HG03025 (cell line): ENCODE results near the gene TGFB1.
"Not testable (repeated sequence)": the region's sequence is repeated elsewhere in the genome, so short reads cannot be mapped to it uniquely, and the experiment has no call there.

Experiments used
- ATAC-seq: cut with Tn5 transposase; IDR thresholded peaks from one replicate; pipeline ENCODE4 v1.9.1; 2021; ENCODE audit warnings: mild to moderate bottlenecking, moderate library complexity; ENCODE audit not compliant: unreplicated experiment, low FRiP score

TGFB1 gene

DNA sequence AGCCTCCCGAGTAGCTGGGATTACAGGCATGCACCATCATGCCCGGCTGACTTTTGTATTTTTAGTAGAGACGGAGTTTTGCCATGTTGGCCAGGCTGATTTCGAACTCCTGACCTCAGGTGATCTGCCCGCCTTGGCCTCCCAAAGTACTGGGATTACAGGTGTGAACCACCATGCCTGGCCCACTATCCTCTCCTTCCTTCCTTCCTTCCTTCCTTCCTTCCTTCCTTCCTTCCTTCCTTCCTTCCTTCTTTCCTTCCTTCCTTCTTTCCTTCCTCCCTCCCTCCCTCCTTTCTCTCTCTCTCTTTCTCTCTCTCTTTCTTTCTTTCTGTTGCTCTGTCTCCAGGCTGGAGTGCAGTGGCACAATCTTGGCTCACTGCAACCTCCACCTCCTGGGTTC is 17.4 kb upstream of the TGFB1 start:
- not testable (repeated sequence) for ATAC-seq

DNA sequence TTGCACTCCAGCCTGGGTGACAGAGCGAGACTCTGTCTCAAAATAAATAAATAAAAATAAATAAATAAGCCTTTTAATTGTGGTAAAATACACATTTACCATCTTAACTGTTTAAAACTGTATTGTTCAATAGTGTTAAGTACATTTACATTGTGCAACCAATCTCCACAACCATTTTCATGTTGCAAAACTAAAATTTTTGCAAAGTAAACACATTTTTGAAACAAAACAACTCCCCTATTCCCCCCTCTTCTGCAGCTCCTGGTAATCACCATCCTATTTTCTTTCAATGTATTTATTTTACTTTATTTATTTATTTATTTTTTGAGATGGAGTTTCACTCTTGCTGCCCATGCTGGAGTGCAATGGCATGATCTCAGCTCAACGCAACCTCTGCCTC is 16.0 kb upstream of the TGFB1 start:
- ATAC-seq, result no peak

- no peak for ATAC-seq
These were observed 14.2 kb upstream of the TGFB1 start for GRCh38 chr19:41367848-41368301.

- no peak for ATAC-seq
These were observed 12.4 kb upstream of the TGFB1 start for GRCh38 chr19:41366089-41366488.

- no peak for ATAC-seq
These were observed 11.0 kb upstream of the TGFB1 start for GRCh38 chr19:41364524-41365391.

DNA sequence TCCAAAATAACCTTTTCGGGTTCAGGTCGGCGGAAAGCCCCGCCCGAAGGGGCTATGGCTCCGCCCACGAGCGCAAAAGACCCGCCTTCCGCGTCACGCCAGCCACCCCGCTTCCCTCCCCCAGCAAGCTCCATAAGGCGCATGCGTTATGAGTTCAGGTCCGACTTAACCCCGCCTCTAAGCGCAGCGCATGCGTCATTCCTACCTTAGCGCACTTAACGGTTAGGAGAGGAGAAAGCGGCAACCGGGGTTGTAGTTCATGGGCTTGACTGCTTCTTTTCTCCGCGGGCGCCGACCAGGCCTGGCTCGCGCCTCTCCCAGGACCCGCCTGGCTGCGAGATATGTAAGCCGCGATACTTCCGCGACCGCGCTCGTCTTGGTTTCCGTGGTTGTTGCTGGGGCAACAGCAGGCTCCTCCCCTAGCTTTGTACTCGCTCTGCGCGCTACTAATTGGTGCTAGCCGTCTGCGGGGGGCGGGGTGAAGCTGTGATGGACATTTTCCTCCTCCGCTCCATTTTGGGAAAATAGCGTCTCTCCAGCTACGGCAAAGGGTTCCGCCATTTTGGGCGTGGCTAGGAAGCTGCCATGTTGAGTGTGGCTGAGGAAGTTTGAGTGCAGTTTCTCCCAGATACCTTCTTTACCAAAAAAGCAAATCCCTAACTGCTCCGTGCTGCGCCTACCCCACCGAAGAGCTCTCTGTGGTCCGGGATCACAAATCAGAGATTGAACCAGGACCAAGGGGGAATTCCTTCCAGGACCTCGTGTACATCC is 10.2 kb upstream of the TGFB1 start, which contains the start of gene B9D2:
Gene B9D2, minus strand, starts transcription at position 397 of the 771 bp plus-strand sequence. CDS start 630 bp downstream, outside the sequence.
- peak; percentile 87 for ATAC-seq

DNA sequence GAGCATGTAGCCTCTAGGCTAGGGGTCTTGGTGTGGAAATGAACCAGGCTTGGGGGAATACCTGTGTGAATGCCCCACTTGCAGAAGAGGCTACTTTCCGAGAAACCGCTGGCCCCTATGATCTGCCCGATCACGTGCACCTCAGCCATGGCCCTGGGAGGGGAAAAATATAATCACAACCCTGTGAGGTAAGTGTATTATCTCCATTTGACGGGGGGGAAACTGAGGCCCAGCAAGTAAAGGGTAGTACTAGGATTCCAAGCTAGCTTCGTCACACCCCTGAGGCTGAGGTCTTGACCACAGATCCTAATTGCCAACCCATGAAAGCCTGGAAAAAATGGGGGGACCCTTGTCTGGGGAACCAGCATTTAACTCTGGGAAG is 9.6 kb upstream of the TGFB1 start:
- ATAC-seq, result no peak

GRCh38 chr19:41362143-41362847 is 8.6 kb upstream of the TGFB1 start:
- ATAC-seq, result no peak

DNA sequence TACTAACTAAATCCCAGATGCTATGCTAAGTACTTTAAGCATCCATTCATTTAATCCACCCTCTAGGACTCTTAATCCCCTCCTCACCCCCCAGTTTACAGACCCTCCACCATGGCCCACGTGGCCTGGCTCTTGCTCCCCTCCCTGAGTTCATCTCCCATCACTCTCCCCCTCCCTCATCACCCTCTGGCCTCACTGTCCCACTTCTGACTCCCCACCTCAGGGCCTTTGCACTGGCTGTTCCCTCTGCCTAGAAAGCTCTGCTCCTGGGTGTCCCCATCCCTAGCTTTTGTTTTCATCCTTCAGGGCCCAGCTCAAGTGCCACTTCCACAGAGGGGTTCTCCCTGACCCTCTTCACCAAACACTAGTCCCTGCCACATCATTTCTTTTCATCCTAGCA is 6.0 kb upstream of the TGFB1 start:
- ATAC-seq, result no peak

GRCh38 chr19:41357746-41358145 is 4.0 kb upstream of the TGFB1 start:
- no peak for ATAC-seq

DNA sequence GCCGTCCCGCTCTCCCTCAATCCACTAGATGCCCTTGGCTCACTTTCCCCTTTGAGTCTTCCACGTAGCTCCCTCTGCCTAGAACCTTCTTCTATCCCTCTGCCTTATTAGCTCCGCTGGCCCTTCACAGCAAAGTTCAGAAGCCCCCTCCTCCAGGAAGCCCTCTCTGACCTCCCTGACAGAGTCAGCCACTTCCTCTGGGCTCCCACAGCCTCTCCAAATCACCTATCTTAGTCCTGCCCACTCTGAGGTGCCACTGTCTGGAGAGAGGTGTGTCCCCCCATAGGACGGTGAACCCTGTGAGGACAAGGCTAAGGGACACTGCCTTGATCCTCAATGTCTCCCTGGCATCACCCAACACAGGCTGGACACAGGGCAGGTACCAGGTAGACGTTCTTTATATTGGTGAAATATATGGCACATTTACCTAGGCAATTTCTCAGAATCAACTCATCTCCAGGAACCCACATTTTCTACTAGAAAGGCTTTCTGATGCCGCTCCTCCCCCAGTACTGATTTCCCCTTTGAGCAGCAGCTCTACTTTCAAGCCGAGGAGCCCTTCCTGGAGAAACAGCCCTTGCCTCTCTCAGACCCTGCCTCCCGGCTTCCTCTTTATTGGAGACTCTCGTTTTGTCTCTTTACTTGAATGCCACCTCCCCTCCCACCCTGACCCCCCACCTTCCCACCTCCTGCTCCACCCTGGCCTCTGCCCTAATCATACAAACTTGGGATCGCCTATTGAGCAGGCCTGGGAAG is 3.4 kb upstream of the TGFB1 start:
- ATAC-seq, result no peak

- ATAC-seq, result no peak
These were observed 2.1 kb upstream of the TGFB1 start for GRCh38 chr19:41355802-41356201.

GRCh38 chr19:41355035-41355434 is 1.3 kb upstream of the TGFB1 start:
- ATAC-seq, result no peak

GRCh38 chr19:41354343-41354953 is 726 bp upstream of the TGFB1 start:
- no peak for ATAC-seq

DNA sequence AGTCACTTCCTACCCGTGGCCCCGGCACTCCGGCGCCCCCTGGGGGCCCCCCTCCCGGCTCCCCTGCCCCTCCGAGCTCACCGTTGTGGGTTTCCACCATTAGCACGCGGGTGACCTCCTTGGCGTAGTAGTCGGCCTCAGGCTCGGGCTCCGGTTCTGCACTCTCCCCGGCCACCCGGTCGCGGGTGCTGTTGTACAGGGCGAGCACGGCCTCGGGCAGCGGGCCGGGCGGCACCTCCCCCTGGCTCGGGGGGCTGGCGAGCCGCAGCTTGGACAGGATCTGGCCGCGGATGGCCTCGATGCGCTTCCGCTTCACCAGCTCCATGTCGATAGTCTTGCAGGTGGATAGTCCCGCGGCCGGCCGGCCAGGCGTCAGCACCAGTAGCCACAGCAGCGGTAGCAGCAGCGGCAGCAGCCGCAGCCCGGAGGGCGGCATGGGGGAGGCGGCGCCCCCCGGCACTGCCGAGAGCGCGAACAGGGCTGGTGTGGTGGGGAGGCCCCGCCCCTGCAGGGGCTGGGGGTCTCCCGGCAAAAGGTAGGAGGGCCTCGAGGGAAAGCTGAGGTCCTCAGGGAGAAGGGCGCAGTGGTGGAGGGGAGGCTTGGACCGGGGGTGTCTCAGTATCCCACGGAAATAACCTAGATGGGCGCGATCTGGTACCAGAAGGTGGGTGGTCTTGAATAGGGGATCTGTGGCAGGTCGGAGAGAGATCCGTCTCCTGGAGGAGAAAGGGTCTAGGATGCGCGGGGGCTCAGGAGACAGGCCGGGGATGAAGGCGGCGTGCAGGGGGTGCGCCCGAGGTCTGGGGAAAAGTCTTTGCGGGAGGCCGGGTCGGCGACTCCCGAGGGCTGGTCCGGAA is 885 bp downstream of the TGFB1 start:
- no peak for ATAC-seq

DNA sequence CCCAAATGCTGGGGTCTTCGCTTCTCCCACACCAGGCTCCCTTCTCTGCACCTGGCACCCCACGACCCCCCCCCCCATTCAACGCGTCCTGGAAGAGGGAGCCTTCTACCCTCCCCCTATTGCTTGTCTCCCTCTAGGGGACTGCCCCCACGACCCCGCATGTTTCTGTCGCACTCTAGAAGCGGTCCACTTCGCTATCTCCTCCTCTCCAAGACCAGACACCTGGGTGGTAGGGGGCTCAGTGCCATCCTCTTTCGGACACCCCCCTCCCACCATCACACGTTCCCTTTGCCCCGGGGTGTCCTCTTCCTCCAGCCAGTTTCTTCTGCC is 1.5 kb downstream of the TGFB1 start:
- no peak for ATAC-seq

- no peak for ATAC-seq
These were observed 2.1 kb downstream of the TGFB1 start for GRCh38 chr19:41351339-41352245.

DNA sequence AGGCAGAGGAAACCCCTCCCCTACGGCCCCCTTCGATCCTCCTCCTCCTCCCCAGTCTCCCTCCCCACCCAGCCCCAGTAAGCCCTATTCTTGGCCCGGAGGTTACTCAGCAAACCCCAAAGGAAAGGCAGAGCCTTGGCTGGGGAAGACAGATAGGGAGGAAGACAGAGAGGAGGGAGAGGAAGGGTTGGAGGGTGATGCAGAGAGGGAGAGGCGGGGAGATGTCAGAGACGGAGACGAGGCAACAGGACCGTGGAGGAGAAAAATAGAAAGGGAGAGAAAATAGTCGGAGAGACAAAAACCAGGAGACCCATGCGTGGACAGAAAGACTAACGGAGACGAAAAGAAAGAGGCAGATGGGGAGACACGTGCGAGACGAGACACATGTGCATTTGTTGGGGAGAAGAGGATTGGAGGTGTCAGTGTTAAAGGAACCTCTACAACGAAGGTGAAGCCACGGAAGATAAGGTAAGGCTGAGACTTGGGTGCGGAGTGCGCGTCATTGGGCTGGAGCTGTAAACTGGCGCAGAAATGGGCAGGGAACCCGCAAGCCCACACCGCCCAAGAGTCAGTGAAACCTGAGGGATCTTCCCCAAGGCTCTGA is 2.9 kb downstream of the TGFB1 start:
- ATAC-seq, result no peak
